T-helper 1 cell (primary cell): Measurements from ENCODE around the gene CTNNBIP1.
A peak's percentile ranks its signal among the peaks of the same experiment; 100 is the strongest.
"Not testable (repeated sequence)": the region's sequence is repeated elsewhere in the genome, so short reads cannot be mapped to it uniquely, and the experiment has no call there.

Experiments used
- DNase-seq, 5 donors: peaks; one replicate each; pipeline ENCODE4 v3.0.0-alpha.2; 2012 to 2020

Gene CTNNBIP1

GRCh38 chr1:9827558-9828185, 82.4 kb downstream of the CTNNBIP1 start:
- no peak for DNase-seq

GRCh38 chr1:9826616-9827015, 83.5 kb downstream of the CTNNBIP1 start:
- no peak for DNase-seq

GRCh38 chr1:9826087-9826486, 84.0 kb downstream of the CTNNBIP1 start:
- no peak for DNase-seq

- peak in 4 of 5 donors; percentile 27 to 40 (median 33) for DNase-seq
Measured at GRCh38 chr1:9825093-9826074, 84.7 kb downstream of the CTNNBIP1 start.

- no peak for DNase-seq
Measured at GRCh38 chr1:9824702-9825089, 85.4 kb downstream of the CTNNBIP1 start.

GRCh38 chr1:9823943-9824701, 85.9 kb downstream of the CTNNBIP1 start, which contains the start of gene CLSTN1:
Gene CLSTN1, minus strand, starts transcription at chr1:9823965. Its CDS starts 232 bp downstream, at chr1:9823733.
- DNase-seq: peak; percentile 79 to 89 (median 85)

GRCh38 chr1:9823693-9823942, 86.5 kb downstream of the CTNNBIP1 start:
- DNase-seq: no peak

GRCh38 chr1:9822897-9823692, 87.0 kb downstream of the CTNNBIP1 start:
- peak in 1 of 5 donors; percentile 27 for DNase-seq

GRCh38 chr1:9822490-9822889, 87.6 kb downstream of the CTNNBIP1 start:
- DNase-seq: no peak

GRCh38 chr1:9821710-9822109, 88.4 kb downstream of the CTNNBIP1 start:
- DNase-seq: no peak

- no peak for DNase-seq
Measured at GRCh38 chr1:9820521-9820920, 89.5 kb downstream of the CTNNBIP1 start.

GRCh38 chr1:9817734-9818133, 92.3 kb downstream of the CTNNBIP1 start:
- DNase-seq: no peak

GRCh38 chr1:9816199-9816598, 93.9 kb downstream of the CTNNBIP1 start:
- no peak for DNase-seq

- no peak for DNase-seq
Measured at GRCh38 chr1:9815150-9815549, 94.9 kb downstream of the CTNNBIP1 start.

- no peak for DNase-seq
Measured at GRCh38 chr1:9814619-9815018, 95.5 kb downstream of the CTNNBIP1 start.

GRCh38 chr1:9811239-9811966, 98.7 kb downstream of the CTNNBIP1 start:
- no peak for DNase-seq

GRCh38 chr1:9809100-9809510, 101.0 kb downstream of the CTNNBIP1 start:
- DNase-seq: no peak

- DNase-seq: no peak
Measured at GRCh38 chr1:9808459-9808858, 101.6 kb downstream of the CTNNBIP1 start.

GRCh38 chr1:9807541-9807940, 102.5 kb downstream of the CTNNBIP1 start:
- no peak for DNase-seq

- not testable (repeated sequence) for DNase-seq
Measured at GRCh38 chr1:9805972-9806371, 104.1 kb downstream of the CTNNBIP1 start.

GRCh38 chr1:9805006-9805508, 105.0 kb downstream of the CTNNBIP1 start:
- no peak for DNase-seq
